HG03460 (cell line): ENCODE measurements around the gene TPH1.
"Not testable (repeated sequence)": the region's sequence is repeated elsewhere in the genome, so short reads cannot be mapped to it uniquely, and the experiment has no call there.

Experiments
- ATAC-seq: cut with Tn5 transposase; IDR thresholded peaks from one replicate; pipeline ENCODE4 v1.9.1; 2021; ENCODE audit not compliant: unreplicated experiment

Gene TPH1

GRCh38 chr11:18022419-18022818, 23.6 kb downstream of the TPH1 start:
- no peak for ATAC-seq

GRCh38 chr11:18019650-18020049, 26.4 kb downstream of the TPH1 start:
- ATAC-seq: no peak

GRCh38 chr11:18016789-18017188, 29.3 kb downstream of the TPH1 start:
- ATAC-seq: no peak

GRCh38 chr11:18014876-18015275, 31.2 kb downstream of the TPH1 start:
- ATAC-seq: no peak

- ATAC-seq: no peak
These were observed 32.1 kb downstream of the TPH1 start for GRCh38 chr11:18013790-18014507.

GRCh38 chr11:18012906-18013781, 32.9 kb downstream of the TPH1 start, which contains the start of gene SERGEF:
Gene SERGEF (minus strand): TSS chr11:18013047. CDS start chr11:18013010, 37 bp downstream.
- peak; percentile 86 for ATAC-seq

GRCh38 chr11:18012122-18012905, 33.8 kb downstream of the TPH1 start:
- ATAC-seq: no peak

GRCh38 chr11:18011633-18012032, 34.4 kb downstream of the TPH1 start:
- no peak for ATAC-seq

GRCh38 chr11:18010977-18011586, 35.0 kb downstream of the TPH1 start:
- ATAC-seq: no peak

GRCh38 chr11:18010121-18010670, 35.9 kb downstream of the TPH1 start:
- no peak for ATAC-seq

GRCh38 chr11:18005376-18006129, 40.5 kb downstream of the TPH1 start:
- no peak for ATAC-seq

GRCh38 chr11:18001191-18001590, 44.9 kb downstream of the TPH1 start:
- no peak for ATAC-seq

GRCh38 chr11:18000760-18001159, 45.3 kb downstream of the TPH1 start:
- ATAC-seq: peak; percentile 96

GRCh38 chr11:18000128-18000527, 45.9 kb downstream of the TPH1 start:
- ATAC-seq: not testable (repeated sequence)
